ENCODE results near the gene LSR.

Gene LSR

GRCh38 chr19:35288331-35288730 is 39.5 kb downstream of the LSR start:
- DNase-seq (ENCODE audit: low read depth) = no peak
- no peak overlapping the region for H3K4me3 ChIP-seq (ENCODE audit: control insufficient read depth, low read depth, low read length)
- no peak for TF ChIP-seq CTCF (IDR thresholded peaks at IDR 0.05; ENCODE audit: control insufficient read depth, insufficient read depth, low read depth, low read length, missing control alignments)

GRCh38 chr19:35288906-35289305 is 40.1 kb downstream of the LSR start:
- TF ChIP-seq CTCF (IDR thresholded peaks at IDR 0.05; ENCODE audit: control insufficient read depth, insufficient read depth, low read depth, low read length, missing control alignments) = no peak
- DNase-seq (ENCODE audit: low read depth) = no peak

GRCh38 chr19:35290381-35291127 is 41.8 kb downstream of the LSR start:
- no peak for DNase-seq (ENCODE audit: low read depth)
- TF ChIP-seq CTCF (IDR thresholded peaks at IDR 0.05; ENCODE audit: control insufficient read depth, insufficient read depth, low read depth, low read length, missing control alignments) = no peak
- H3K4me3 ChIP-seq (ENCODE audit: control insufficient read depth, low read depth, low read length) = no peak overlapping the region

More at GRCh38 chr19:35288906-35289305, 40.1 kb downstream of the LSR start:
- no peak overlapping the region for H3K4me3 ChIP-seq (ENCODE audit: control insufficient read depth, low read depth, low read length)

GRCh38 chr19:35291259-35291658 is 42.5 kb downstream of the LSR start:
- no peak overlapping the region for H3K4me3 ChIP-seq (ENCODE audit: control insufficient read depth, low read depth, low read length)
- no peak for DNase-seq (ENCODE audit: low read depth)
- TF ChIP-seq CTCF (IDR thresholded peaks at IDR 0.05; ENCODE audit: control insufficient read depth, insufficient read depth, low read depth, low read length, missing control alignments) = no peak

GRCh38 chr19:35291916-35292315 is 43.1 kb downstream of the LSR start, which contains the start of gene MAG:
MAG (plus strand) TSS chr19:35292161; CDS start chr19:35295409, 3,248 bp downstream.
- no peak for DNase-seq (ENCODE audit: low read depth)
- no peak within 1 kb of the TSS for H3K4me3 ChIP-seq (ENCODE audit: control insufficient read depth, low read depth, low read length)
- TF ChIP-seq CTCF (IDR thresholded peaks at IDR 0.05; ENCODE audit: control insufficient read depth, insufficient read depth, low read depth, low read length, missing control alignments) = no peak

- DNase-seq (ENCODE audit: low read depth) = no peak
- no peak overlapping the region for H3K4me3 ChIP-seq (ENCODE audit: control insufficient read depth, low read depth, low read length)
- TF ChIP-seq CTCF (IDR thresholded peaks at IDR 0.05; ENCODE audit: control insufficient read depth, insufficient read depth, low read depth, low read length, missing control alignments) = no peak
Observed at GRCh38 chr19:35292421-35293362, 43.9 kb downstream of the LSR start.

Data from AG09309 (cell line).